Omental fat pad (tissue), 4 donors: ENCODE results near the gene ARHGEF37. TPM values are rescaled to one million over a fixed set of nuclear protein-coding genes. Genes with fewer than 3 reads are reported as not detected.

Experiments
- ATAC-seq: fragments of 150-250 bp; one replicate; pipeline ENCODE4 v1.9.1; 2016; ENCODE audit warnings: mild to moderate bottlenecking, moderate library complexity; ENCODE audit not compliant: low FRiP score
- DNase-seq: peaks from one replicate; pipeline ENCODE4 v3.0.0-alpha.2; 2019; ENCODE audit warnings: low spot score
- CTCF ChIP-seq, 3 donors: fragments of 450-650 bp; IDR thresholded peaks; one replicate each; pipeline ENCODE4 v1.5.1; 2016 to 2017; ENCODE audit warnings: antibody characterized with exemption in 3 of 3, mild to moderate bottlenecking in 3 of 3, moderate library complexity in 2 of 3
- total RNA-seq, 4 donors: library from RNA; depleted of rRNA; stranded (reverse); fragments of >200 nt; gene quantifications; one replicate each; pipeline ENCODE4 v1.1.0, GENCODE V29; 2016

ARHGEF37 gene
- total RNA-seq, 4 donors from 2014 or later = 3.1 to 8.5 (median 4.6) TPM

GRCh38 chr5:149628221-149628620, 46.9 kb downstream of the ARHGEF37 start:
- TF ChIP-seq CTCF (IDR thresholded peaks at IDR 0.05) = no peak
- ATAC-seq (no peak), DNase-seq (no peak)

GRCh38 chr5:149628846-149629388, 47.6 kb downstream of the ARHGEF37 start:
- no peak for ATAC-seq
- no peak for DNase-seq
- no peak for TF ChIP-seq CTCF (IDR thresholded peaks at IDR 0.05)

GRCh38 chr5:149629421-149629820, 48.1 kb downstream of the ARHGEF37 start:
- ATAC-seq (no peak), DNase-seq (no peak)
- TF ChIP-seq CTCF (IDR thresholded peaks at IDR 0.05) = no peak

GRCh38 chr5:149630337-149630736, 49.0 kb downstream of the ARHGEF37 start:
- ATAC-seq = no peak
- no peak for DNase-seq
- TF ChIP-seq CTCF (IDR thresholded peaks at IDR 0.05) = no peak

- DNase-seq (no peak), ATAC-seq (no peak)
- no peak for TF ChIP-seq CTCF (IDR thresholded peaks at IDR 0.05)
Observed at GRCh38 chr5:149631506-149631905, 50.2 kb downstream of the ARHGEF37 start.

- ATAC-seq = peak; percentile 84
- DNase-seq = no peak
- TF ChIP-seq CTCF (IDR thresholded peaks at IDR 0.05) = no peak
Observed at GRCh38 chr5:149632311-149633251, 51.3 kb downstream of the ARHGEF37 start.
